H54 (cell line): ENCODE results near the gene ZBTB7B.

Experiments
- DNase-seq: peaks from one replicate; pipeline ENCODE4 v3.0.0; 2011; ENCODE audit warnings: low spot score, mixed read lengths; ENCODE audit not compliant: insufficient read length
- FAIRE-seq: peaks from 3 replicates; lab custom pipeline; 2011; peaks lifted over from hg19 to GRCh38; lab: Jason Lieb, UNC
- POLR2A ChIP-seq: IDR thresholded peaks from 2 replicates; pipeline ENCODE4 v1.6.1; 2011; ENCODE audit warnings: low read depth, mild to moderate bottlenecking, low read length

Gene ZBTB7B

GRCh38 chr1:155032886-155033285, 30.3 kb downstream of the ZBTB7B start:
- DNase-seq (no peak), FAIRE-seq (no peak)
- no peak for TF ChIP-seq POLR2A

GRCh38 chr1:155033524-155033923, 30.9 kb downstream of the ZBTB7B start, which contains the start of the genes DCST1 and DCST2:
Gene DCST1, plus strand, starts transcription at chr1:155033824. Its CDS starts 213 bp downstream, at chr1:155034037.
Gene DCST2, minus strand, starts transcription at chr1:155033781. Its CDS starts 80 bp downstream, at chr1:155033701.
- TF ChIP-seq POLR2A, result no peak
- DNase-seq, result no peak
- no peak for FAIRE-seq

- DNase-seq (no peak), FAIRE-seq (no peak)
- no peak for TF ChIP-seq POLR2A
These were observed 32.0 kb downstream of the ZBTB7B start for GRCh38 chr1:155034318-155035208.

- no peak for TF ChIP-seq POLR2A
- FAIRE-seq (no peak), DNase-seq (no peak)
These were observed 33.3 kb downstream of the ZBTB7B start for GRCh38 chr1:155035936-155036335.

- TF ChIP-seq POLR2A, result no peak
- DNase-seq, result no peak
These were observed 34.4 kb downstream of the ZBTB7B start for GRCh38 chr1:155037043-155037442.

GRCh38 chr1:155037851-155038441, 35.3 kb downstream of the ZBTB7B start:
- DNase-seq, result no peak
- no peak for TF ChIP-seq POLR2A
- FAIRE-seq, result no peak

More at GRCh38 chr1:155037043-155037442, 34.4 kb downstream of the ZBTB7B start:
- FAIRE-seq, result no peak

- FAIRE-seq (no peak), DNase-seq (no peak)
- TF ChIP-seq POLR2A, result no peak
These were observed 36.2 kb downstream of the ZBTB7B start for GRCh38 chr1:155038602-155039307.

GRCh38 chr1:155039308-155039669, 36.7 kb downstream of the ZBTB7B start:
- no peak for FAIRE-seq
- DNase-seq, result no peak
- TF ChIP-seq POLR2A, result no peak

GRCh38 chr1:155040358-155041093, 37.9 kb downstream of the ZBTB7B start:
- no peak for TF ChIP-seq POLR2A
- FAIRE-seq (no peak), DNase-seq (no peak)

GRCh38 chr1:155042789-155043188, 40.2 kb downstream of the ZBTB7B start:
- no peak for TF ChIP-seq POLR2A
- DNase-seq (no peak), FAIRE-seq (no peak)

- FAIRE-seq (no peak), DNase-seq (no peak)
- TF ChIP-seq POLR2A, result no peak
These were observed 40.7 kb downstream of the ZBTB7B start for GRCh38 chr1:155043301-155043702.

- no peak for TF ChIP-seq POLR2A
- no peak for FAIRE-seq
These were observed 41.2 kb downstream of the ZBTB7B start for GRCh38 chr1:155043793-155044192.

GRCh38 chr1:155044365-155044764, 41.8 kb downstream of the ZBTB7B start:
- DNase-seq (no peak), FAIRE-seq (no peak)
- TF ChIP-seq POLR2A, result no peak

More at GRCh38 chr1:155043793-155044192, 41.2 kb downstream of the ZBTB7B start:
- DNase-seq, result no peak
